Measurements from ENCODE around the gene CYP1B1. TPM values are rescaled to one million over a fixed set of nuclear protein-coding genes. Genes with fewer than 3 reads are reported as not detected.
"Not testable (repeated sequence)": the region's sequence is repeated elsewhere in the genome, so short reads cannot be mapped to it uniquely, and the experiment has no call there.

Gene CYP1B1
- polyA plus RNA-seq, 1 donor from 2014 or later, result not detected

- Histone ChIP-seq H3K9me2 (ENCODE audit: insufficient read depth, low read length) (no peaks in the 10 kb centered on the region), H3F3A (ENCODE audit: insufficient read depth, low read length, poor library complexity, severe bottlenecking) (no peaks in the 10 kb centered on the region), H3K27ac (ENCODE audit: low read length) (no peak overlapping the region), H3K27me3 (ENCODE audit: insufficient read depth, low read depth, low read length) (no peaks in the 10 kb centered on the region), H3K4me3 (ENCODE audit: low read length) (no peak overlapping the region), H3K9ac (ENCODE audit: low read length) (no peak overlapping the region), H3K36me3 (ENCODE audit: insufficient read depth, low read length) (no peaks in the 10 kb centered on the region), H3K9me3 (ENCODE audit: low read length) (no peaks in the 10 kb centered on the region), H4K20me1 (ENCODE audit: insufficient read depth) (no peaks in the 10 kb centered on the region), H2AFZ (ENCODE audit: low read depth, low read length) (no peak overlapping the region), H3K4me2 (ENCODE audit: low read length) (no peak overlapping the region), H3K79me2 (replicated peaks; ENCODE audit: insufficient read depth, low read length) (no peaks in the 10 kb centered on the region)
- TF ChIP-seq TAF1 (IDR thresholded peaks at IDR 0.05; ENCODE audit: low read depth) (no peak), EP300 (conservative IDR thresholded peaks at IDR 0.05; ENCODE audit: poor library complexity, severe bottlenecking) (no peak)
These were observed 54.4 kb downstream of the CYP1B1 start for GRCh38 chr2:38021589-38021988.

DNA sequence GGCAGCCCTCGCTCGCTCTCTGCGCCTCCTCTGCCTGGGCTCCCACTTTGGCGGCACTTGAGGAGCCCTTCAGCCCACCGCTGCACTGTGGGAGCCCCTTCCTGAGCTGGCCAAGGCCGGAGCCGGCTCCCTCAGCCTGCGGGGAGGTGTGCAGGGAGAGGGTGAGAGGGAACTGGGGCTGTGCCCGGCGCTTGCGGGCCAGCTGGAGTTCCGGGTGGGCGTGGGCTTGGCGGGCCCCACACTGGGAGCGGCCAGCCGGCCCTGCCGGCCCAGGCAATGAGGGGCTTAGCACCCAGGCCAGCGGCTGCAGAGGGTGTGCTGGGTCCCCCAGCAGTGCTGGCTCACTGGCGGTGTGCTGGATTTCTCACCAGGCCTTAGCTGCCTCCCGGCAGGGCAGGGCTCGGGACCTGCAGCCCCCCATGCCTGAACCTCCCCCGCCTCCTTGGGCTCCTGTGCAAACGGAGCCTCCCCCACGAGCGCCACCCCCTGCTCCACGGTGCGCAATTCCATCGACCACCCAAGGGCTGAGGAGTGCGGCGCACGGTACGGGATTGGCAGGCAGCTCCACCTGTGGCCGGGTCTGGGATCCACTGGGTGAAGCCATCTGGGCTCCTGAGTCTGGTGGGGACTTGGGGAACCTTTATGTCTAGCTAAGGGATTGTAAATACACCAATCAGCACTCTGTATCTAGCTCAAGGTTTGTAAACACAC is 55.4 kb downstream of the CYP1B1 start:
- H3K4me2 ChIP-seq (ENCODE audit: low read length); H3K36me3 ChIP-seq (ENCODE audit: insufficient read depth, low read length); H3K27me3 ChIP-seq (ENCODE audit: insufficient read depth, low read depth, low read length); H3K79me2 ChIP-seq (replicated peaks; ENCODE audit: insufficient read depth, low read length); H3K4me3 ChIP-seq (ENCODE audit: low read length); H3K27ac ChIP-seq (ENCODE audit: low read length); H2AFZ ChIP-seq (ENCODE audit: low read depth, low read length); H3F3A ChIP-seq (ENCODE audit: insufficient read depth, low read length, poor library complexity, severe bottlenecking); H4K20me1 ChIP-seq (ENCODE audit: insufficient read depth); H3K9me3 ChIP-seq (ENCODE audit: low read length); H3K9ac ChIP-seq (ENCODE audit: low read length); H3K9me2 ChIP-seq (ENCODE audit: insufficient read depth, low read length): not testable (repeated sequence)

- Histone ChIP-seq H3K9me3 (ENCODE audit: low read length) (no peaks in the 10 kb centered on the region), H3K36me3 (ENCODE audit: insufficient read depth, low read length) (no peaks in the 10 kb centered on the region), H3K4me2 (ENCODE audit: low read length) (no peak overlapping the region), H3K9ac (ENCODE audit: low read length) (no peak overlapping the region), H3K27ac (ENCODE audit: low read length) (no peak overlapping the region), H3K79me2 (replicated peaks; ENCODE audit: insufficient read depth, low read length) (no peaks in the 10 kb centered on the region), H2AFZ (ENCODE audit: low read depth, low read length) (no peak overlapping the region), H3F3A (ENCODE audit: insufficient read depth, low read length, poor library complexity, severe bottlenecking) (no peaks in the 10 kb centered on the region), H3K9me2 (ENCODE audit: insufficient read depth, low read length) (no peaks in the 10 kb centered on the region), H3K27me3 (ENCODE audit: insufficient read depth, low read depth, low read length) (no peaks in the 10 kb centered on the region), H3K4me3 (ENCODE audit: low read length) (no peak overlapping the region), H4K20me1 (ENCODE audit: insufficient read depth) (no peaks in the 10 kb centered on the region)
- no peak for TF ChIP-seq REST (IDR thresholded peaks at IDR 0.05; ENCODE audit: borderline replicate concordance)
- TF ChIP-seq, protein P1, sequence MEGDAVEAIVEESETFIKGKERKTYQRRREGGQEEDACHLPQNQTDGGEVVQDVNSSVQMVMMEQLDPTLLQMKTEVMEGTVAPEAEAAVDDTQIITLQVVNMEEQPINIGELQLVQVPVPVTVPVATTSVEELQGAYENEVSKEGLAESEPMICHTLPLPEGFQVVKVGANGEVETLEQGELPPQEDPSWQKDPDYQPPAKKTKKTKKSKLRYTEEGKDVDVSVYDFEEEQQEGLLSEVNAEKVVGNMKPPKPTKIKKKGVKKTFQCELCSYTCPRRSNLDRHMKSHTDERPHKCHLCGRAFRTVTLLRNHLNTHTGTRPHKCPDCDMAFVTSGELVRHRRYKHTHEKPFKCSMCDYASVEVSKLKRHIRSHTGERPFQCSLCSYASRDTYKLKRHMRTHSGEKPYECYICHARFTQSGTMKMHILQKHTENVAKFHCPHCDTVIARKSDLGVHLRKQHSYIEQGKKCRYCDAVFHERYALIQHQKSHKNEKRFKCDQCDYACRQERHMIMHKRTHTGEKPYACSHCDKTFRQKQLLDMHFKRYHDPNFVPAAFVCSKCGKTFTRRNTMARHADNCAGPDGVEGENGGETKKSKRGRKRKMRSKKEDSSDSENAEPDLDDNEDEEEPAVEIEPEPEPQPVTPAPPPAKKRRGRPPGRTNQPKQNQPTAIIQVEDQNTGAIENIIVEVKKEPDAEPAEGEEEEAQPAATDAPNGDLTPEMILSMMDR (IDR thresholded peaks at IDR 0.05; ENCODE audit: poor library complexity, severe bottlenecking), result no peak
- no peak for TF ChIP-seq EP300 (conservative IDR thresholded peaks at IDR 0.05; ENCODE audit: poor library complexity, severe bottlenecking)
- TF ChIP-seq TAF1 (IDR thresholded peaks at IDR 0.05; ENCODE audit: low read depth), result no peak
- TF ChIP-seq SMC3 (conservative IDR thresholded peaks at IDR 0.05; ENCODE audit: poor library complexity), result no peak
- no peak for TF ChIP-seq EZH2 (IDR thresholded peaks at IDR 0.05; ENCODE audit: borderline replicate concordance, insufficient read depth, low read length, poor library complexity, severe bottlenecking)
- no peak for TF ChIP-seq POLR2AphosphoS5 (IDR thresholded peaks at IDR 0.05)
- no peak for TF ChIP-seq RAD21 (conservative IDR thresholded peaks at IDR 0.05)
- TF ChIP-seq MXI1 (conservative IDR thresholded peaks at IDR 0.05; ENCODE audit: poor library complexity, severe bottlenecking), result no peak
These were observed 58.1 kb downstream of the CYP1B1 start for GRCh38 chr2:38017836-38018235.

Other genes with a start within 250 kb of the CYP1B1 start
- gene RMDN2, start 150.9 kb downstream of the CYP1B1 start, polyA plus RNA-seq, result 4.4 and 5.5 TPM in 2 replicates

Measured in neural cell (in vitro differentiated cells).